IPS-NIHi7 (cell line): Measurements from ENCODE around the gene DCC.

Experiments used
- DNase-seq: peaks from one replicate; pipeline ENCODE4 v3.0.0; 2012; ENCODE audit warnings: mixed read lengths; ENCODE audit errors: extremely low spot score

DCC gene

GRCh38 chr18:53093636-53094035 is 753.6 kb downstream of the DCC start:
- no peak for DNase-seq

GRCh38 chr18:53101536-53102105 is 761.6 kb downstream of the DCC start:
- no peak for DNase-seq

- DNase-seq = no peak
Measured at GRCh38 chr18:53114441-53114840, 774.4 kb downstream of the DCC start.

GRCh38 chr18:53115876-53116585 is 776.0 kb downstream of the DCC start:
- no peak for DNase-seq

GRCh38 chr18:53117851-53118250 is 777.9 kb downstream of the DCC start:
- no peak for DNase-seq

DNA sequence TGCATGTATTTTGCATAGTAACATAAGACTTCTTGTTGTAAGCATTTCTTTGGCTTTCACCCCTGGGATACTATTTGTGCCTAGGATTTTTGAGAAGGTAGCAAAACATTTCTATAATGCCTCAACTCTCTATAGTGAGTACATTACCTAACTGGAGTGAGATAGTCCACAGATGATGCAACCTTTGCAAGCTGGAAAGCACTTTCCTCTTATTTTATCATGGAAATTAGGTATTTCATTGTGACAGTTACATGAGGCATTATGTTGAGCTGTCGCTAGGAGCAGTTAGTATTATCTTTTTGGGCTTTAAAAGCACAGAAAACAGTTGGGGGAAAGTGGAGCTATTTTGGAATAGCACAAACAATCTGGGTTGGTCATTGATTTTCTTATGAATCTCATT is 786.2 kb downstream of the DCC start:
- DNase-seq = no peak

DNA sequence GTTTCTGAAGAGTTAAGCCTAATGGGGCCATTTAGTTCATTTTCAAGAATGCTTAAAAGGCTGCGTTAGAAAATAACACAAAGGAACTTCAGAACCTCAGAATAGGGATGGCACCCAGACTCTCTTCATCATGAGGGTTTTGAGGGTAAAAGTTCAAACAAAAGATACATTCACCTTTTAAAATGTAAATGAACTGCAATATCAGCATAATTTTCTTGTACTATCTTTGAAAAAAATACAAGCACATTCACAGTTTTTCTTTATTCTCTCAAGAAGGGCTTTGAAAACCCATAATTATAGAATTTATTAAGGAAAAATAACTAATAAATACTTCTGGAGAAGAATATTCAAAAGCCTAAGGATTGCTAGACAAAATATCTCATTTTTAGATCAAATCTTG is 791.0 kb downstream of the DCC start:
- DNase-seq = no peak

GRCh38 chr18:53134711-53135110 is 794.7 kb downstream of the DCC start:
- DNase-seq = no peak

GRCh38 chr18:53135654-53136053 is 795.7 kb downstream of the DCC start:
- no peak for DNase-seq

DNA sequence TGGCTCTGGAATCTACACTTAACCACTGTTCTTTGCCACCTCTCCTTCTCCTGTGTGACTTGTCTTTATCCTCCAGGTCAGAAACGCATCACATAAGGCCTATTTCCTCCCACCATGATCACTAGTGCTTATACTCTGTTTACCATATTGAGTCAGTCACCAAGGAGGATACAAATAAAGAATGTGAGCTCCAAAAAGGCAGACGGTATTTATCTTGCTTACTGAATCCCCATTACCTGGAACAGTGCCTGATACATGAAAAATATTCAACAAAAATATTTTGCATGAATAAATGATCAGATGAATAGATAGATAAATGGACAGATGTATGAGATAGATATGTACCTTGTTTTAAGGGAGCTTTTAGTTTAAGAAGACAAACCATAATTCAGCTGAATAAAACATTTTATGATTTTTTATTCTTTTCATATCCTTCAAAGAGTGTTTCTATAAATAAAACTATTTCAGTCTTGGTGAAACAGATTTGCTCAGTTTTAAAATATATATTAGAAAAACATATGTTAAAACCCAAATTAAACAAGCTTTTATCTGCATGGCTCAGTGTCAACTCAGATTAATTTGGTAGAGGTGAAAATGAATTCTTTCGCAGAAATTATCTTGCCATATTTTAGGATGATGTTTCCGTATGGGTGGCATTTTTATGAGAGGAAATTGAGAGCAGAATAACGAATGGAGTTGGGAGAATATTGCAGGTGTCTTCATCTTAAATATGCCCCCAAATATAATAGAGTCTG is 799.9 kb downstream of the DCC start:
- no peak for DNase-seq

- no peak for DNase-seq
Measured at GRCh38 chr18:53142005-53142404, 802.0 kb downstream of the DCC start.

DNA sequence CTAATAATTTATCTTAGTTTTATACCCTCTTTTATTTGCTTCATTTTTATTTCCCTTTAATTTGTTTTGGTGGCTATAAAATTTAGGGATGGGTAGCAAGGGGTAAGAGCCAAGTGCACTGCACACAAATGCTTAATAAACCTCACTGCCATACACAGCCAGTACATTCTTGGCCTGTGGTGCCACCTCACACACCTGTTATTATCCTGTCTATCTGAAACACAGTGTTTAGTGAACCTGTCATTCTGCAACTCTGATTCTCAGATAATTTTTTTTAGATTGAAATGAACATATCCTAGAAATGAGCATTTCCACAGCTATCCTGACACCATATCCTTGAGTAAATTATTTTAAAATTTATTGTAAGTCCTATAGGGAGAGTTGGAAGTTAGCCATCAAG is 807.5 kb downstream of the DCC start:
- no peak for DNase-seq

- DNase-seq = no peak
Measured at GRCh38 chr18:53148123-53148522, 808.1 kb downstream of the DCC start.

DNA sequence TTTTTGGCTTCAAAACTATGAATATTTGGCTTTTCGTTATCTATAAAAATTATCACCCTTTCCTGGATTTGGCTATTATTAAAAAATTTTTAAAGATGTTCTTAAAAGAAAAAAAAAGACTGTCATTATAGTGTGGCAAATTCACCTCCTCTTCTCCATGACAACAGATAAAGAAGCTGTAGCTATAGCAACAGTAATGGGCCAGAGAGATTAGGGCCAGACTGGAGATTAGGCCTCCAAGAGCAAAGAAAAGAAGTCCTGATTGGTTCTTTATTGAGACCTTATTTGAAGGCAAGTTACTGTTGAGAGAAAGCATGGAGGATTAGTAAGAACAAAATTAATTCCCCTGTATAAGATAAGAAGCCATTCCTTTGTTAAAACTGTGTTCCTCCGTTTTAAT is 812.5 kb downstream of the DCC start:
- DNase-seq = peak; percentile 16

DNA sequence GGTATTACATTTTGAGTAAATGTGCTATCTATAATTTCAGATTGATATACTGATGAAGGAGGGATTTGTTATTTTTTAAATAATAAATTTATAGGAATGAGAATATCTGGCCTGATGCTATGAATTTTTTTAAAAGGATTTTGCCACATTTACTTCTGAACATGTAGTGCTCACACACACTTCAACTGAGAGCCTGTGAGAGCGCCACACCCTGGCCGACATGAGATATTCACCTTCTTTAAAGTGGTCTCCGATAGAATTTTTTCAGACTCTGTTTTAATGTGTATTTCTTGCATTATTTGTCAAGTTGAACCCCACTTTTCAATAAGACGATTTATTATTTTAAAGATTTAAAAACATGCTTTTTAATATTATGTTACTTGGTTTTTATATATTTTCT is 813.3 kb downstream of the DCC start:
- peak; percentile 49 for DNase-seq

- DNase-seq = no peak
Measured at GRCh38 chr18:53153800-53154199, 813.8 kb downstream of the DCC start.

DNA sequence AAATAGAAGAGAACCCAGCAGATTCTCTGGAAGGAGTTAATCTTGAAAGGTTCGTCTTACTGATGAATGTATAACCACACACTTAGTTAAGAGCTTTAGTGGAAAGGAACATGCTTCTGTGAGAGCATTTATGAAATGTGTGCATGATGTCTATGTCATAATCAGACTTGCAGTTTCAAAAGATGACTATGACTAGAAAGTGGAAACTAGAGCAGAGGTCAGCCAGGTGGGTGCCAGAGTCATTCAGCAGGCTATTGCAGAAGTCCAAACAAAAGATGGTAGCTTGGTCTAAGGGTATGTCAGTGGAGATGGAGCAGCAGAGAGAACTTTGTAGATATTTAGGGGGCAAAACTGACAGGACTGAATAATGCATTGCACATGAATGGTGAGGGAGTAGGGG is 825.8 kb downstream of the DCC start:
- DNase-seq = no peak

DNA sequence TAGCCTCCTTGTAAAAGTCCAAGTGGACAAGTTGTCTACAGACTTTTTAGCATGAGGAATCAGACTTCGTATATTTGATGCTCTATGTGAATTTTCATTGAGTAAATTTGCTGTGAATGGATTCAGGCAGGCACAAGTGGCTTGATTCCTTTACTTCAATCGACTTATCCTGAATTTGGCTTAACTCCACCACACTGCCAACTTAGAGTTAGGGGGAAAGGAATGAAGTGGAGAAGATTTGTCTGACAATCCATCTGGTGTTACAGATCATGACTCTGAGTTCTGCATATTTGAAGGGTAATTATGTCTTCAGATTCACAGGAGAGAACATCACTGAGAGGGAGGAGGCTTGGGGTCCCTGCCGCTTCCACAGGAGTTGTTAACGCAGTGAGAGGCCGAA is 829.3 kb downstream of the DCC start:
- no peak for DNase-seq

- no peak for DNase-seq
Measured at GRCh38 chr18:53191634-53192033, 851.6 kb downstream of the DCC start.

- no peak for DNase-seq
Measured at GRCh38 chr18:53193870-53194269, 853.9 kb downstream of the DCC start.

GRCh38 chr18:53219853-53220252 is 879.9 kb downstream of the DCC start:
- DNase-seq = peak; percentile 13

DNA sequence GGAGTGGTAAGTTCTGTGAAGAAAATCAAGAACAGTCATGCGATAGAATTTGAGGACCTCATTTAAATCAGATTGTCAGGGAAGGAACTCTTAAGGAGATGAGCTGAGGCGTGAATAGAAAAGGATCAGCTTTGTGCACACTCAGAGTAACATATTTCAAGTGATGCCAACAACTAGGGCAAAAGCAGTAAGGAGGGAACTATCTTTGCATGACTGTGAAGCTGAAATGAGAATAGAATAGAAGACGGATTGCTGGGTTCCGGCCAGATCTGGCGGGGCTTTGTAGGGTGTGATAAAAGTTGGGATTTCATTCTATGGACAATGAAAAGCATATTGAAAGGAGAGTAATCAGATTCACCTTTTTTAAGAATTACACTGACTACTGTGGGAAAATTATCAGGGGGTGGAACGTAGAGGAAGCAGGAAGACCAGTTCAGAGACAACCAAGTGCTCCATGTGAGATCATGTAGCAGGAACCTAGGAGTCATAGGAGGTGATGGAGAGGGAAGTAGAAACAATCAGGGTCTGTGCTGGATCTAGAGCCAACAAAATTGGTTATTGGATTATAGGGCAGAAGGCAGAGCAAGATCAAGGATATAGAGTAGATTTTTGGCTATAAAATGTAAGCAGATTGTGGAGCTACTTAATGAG is 884.3 kb downstream of the DCC start:
- DNase-seq = no peak
